Kidney glomerular epithelial cell (primary cell): Measurements from ENCODE around the gene ANK3.
"Not testable (repeated sequence)": the region's sequence is repeated elsewhere in the genome, so short reads cannot be mapped to it uniquely, and the experiment has no call there.

Experiments used
- DNase-seq: peaks from one replicate; lab custom pipeline; 2025; lab: John Stamatoyannopoulos, UW

The ANK3 gene

GRCh38 chr10:60305380-60305892 is 84.2 kb downstream of the ANK3 start:
- DNase-seq = no peak

- no peak for DNase-seq
These were observed 84.8 kb downstream of the ANK3 start for GRCh38 chr10:60304829-60305379.

- no peak for DNase-seq
These were observed 85.9 kb downstream of the ANK3 start for GRCh38 chr10:60303778-60304177.

GRCh38 chr10:60299961-60300883 is 89.5 kb downstream of the ANK3 start:
- peak; percentile 45 for DNase-seq

GRCh38 chr10:60299390-60299778 is 90.3 kb downstream of the ANK3 start:
- no peak for DNase-seq

- DNase-seq = no peak
These were observed 91.0 kb downstream of the ANK3 start for GRCh38 chr10:60298408-60299389.

- DNase-seq = no peak
These were observed 93.6 kb downstream of the ANK3 start for GRCh38 chr10:60296073-60296472.

- DNase-seq = no peak
These were observed 94.4 kb downstream of the ANK3 start for GRCh38 chr10:60295028-60295937.

- no peak for DNase-seq
These were observed 96.0 kb downstream of the ANK3 start for GRCh38 chr10:60293581-60294175.

GRCh38 chr10:60292998-60293397 is 96.7 kb downstream of the ANK3 start:
- no peak for DNase-seq

GRCh38 chr10:60292536-60292935 is 97.1 kb downstream of the ANK3 start:
- not testable (repeated sequence) for DNase-seq

GRCh38 chr10:60291344-60291930 is 98.2 kb downstream of the ANK3 start:
- no peak for DNase-seq

GRCh38 chr10:60290558-60290957 is 99.1 kb downstream of the ANK3 start:
- no peak for DNase-seq

GRCh38 chr10:60289800-60290199 is 99.9 kb downstream of the ANK3 start:
- no peak for DNase-seq

- DNase-seq = no peak
These were observed 101.4 kb downstream of the ANK3 start for GRCh38 chr10:60288256-60288655.

- DNase-seq = no peak
These were observed 103.1 kb downstream of the ANK3 start for GRCh38 chr10:60286559-60286958.

GRCh38 chr10:60283397-60283796 is 106.3 kb downstream of the ANK3 start:
- no peak for DNase-seq

GRCh38 chr10:60282771-60283353 is 106.8 kb downstream of the ANK3 start:
- peak; percentile 69 for DNase-seq

- no peak for DNase-seq
These were observed 107.8 kb downstream of the ANK3 start for GRCh38 chr10:60281792-60282353.
